HG03135 (cell line): ENCODE data around the gene KDM4C.

Experiments used
- ATAC-seq: cut with Tn5 transposase; IDR thresholded peaks from one replicate; pipeline ENCODE4 v1.9.1; 2021; ENCODE audit warnings: mild to moderate bottlenecking, moderate library complexity; ENCODE audit not compliant: unreplicated experiment

KDM4C gene

GRCh38 chr9:7192266-7192665 is 434.5 kb downstream of the KDM4C start:
- ATAC-seq: no peak

GRCh38 chr9:7195526-7195925 is 437.8 kb downstream of the KDM4C start:
- no peak for ATAC-seq

GRCh38 chr9:7196467-7196866 is 438.7 kb downstream of the KDM4C start:
- no peak for ATAC-seq

GRCh38 chr9:7201196-7201595 is 443.4 kb downstream of the KDM4C start:
- no peak for ATAC-seq

GRCh38 chr9:7205806-7206205 is 448.0 kb downstream of the KDM4C start:
- ATAC-seq: no peak

GRCh38 chr9:7206221-7206758 is 448.5 kb downstream of the KDM4C start:
- no peak for ATAC-seq

- ATAC-seq: no peak
These were observed 451.4 kb downstream of the KDM4C start for GRCh38 chr9:7209016-7209715.

GRCh38 chr9:7209990-7210389 is 452.2 kb downstream of the KDM4C start:
- no peak for ATAC-seq

GRCh38 chr9:7210854-7211637 is 453.3 kb downstream of the KDM4C start:
- no peak for ATAC-seq

- no peak for ATAC-seq
These were observed 453.9 kb downstream of the KDM4C start for GRCh38 chr9:7211657-7212056.

- ATAC-seq: no peak
These were observed 454.3 kb downstream of the KDM4C start for GRCh38 chr9:7212101-7212500.

- ATAC-seq: no peak
These were observed 458.4 kb downstream of the KDM4C start for GRCh38 chr9:7216004-7216841.

- ATAC-seq: no peak
These were observed 466.2 kb downstream of the KDM4C start for GRCh38 chr9:7223981-7224380.
